A549 (cell line): ENCODE measurements around the gene ZP1.

ENCODE experiments used
- BHLHE40 ChIP-seq: IDR thresholded peaks from 2 replicates; pipeline ENCODE4 v1.6.1; 2012; ENCODE audit warnings: low read depth, low read length, inconsistent platforms
- CTCF ChIP-seq: fragments of >200 bp; sonication (Bioruptor Twin); formaldehyde crosslinking; IDR thresholded peaks from 3 replicates; pipeline ENCODE4 v1.5.1; 2016
- ESRRA ChIP-seq: fragments of 150-350 bp; IDR thresholded peaks from 2 replicates; pipeline ENCODE4 v1.6.1; 2014; ENCODE audit warnings: mild to moderate bottlenecking, low read length, borderline replicate concordance
- KDM5A ChIP-seq: fragments of 200-600 bp; sonication (generic); IDR thresholded peaks from 2 replicates; pipeline ENCODE4 v1.6.1; 2016; ENCODE audit warnings: antibody characterized with exemption, mild to moderate bottlenecking
- MAFK ChIP-seq: fragments of 450-650 bp; IDR thresholded peaks from 2 replicates; pipeline ENCODE4 v1.6.1; 2014; ENCODE audit not compliant: partially characterized antibody
- RFX5 ChIP-seq: fragments of 450-650 bp; IDR thresholded peaks from 2 replicates; pipeline ENCODE4 v1.7.1; 2014; ENCODE audit warnings: antibody characterized with exemption, mild to moderate bottlenecking, moderate library complexity

DNA sequence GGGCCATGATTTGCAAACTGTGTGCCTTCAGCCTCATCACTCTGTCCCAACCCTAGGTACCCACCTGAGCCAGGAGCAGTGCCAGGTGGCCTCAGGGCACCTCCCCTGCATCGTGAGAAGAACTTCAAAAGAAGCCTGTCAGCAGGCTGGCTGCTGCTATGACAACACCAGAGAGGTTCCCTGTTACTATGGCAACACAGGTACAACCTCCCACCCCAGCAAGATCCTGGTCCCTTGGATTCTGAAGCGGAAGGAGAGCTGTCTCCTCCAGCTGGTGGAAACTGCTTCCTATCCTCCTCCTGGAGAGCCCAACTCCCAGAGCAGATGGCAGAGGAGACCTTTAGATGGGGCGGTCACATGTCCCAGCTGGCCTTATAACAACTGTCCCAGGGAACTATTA is 2.9 kb downstream of the ZP1 start:
- TF ChIP-seq BHLHE40: no peak
- TF ChIP-seq CTCF: no peak
- no peak for TF ChIP-seq KDM5A
- no peak for TF ChIP-seq RFX5
- TF ChIP-seq ESRRA: no peak
- TF ChIP-seq MAFK: no peak
